Panc1 (cell line): ENCODE results near the gene MYO18B.

ENCODE experiments used
- CTCF ChIP-seq: fragments of 450-650 bp; IDR thresholded peaks from 2 replicates; pipeline ENCODE4 v1.5.1; 2017; ENCODE audit warnings: mild to moderate bottlenecking
- POLR2AphosphoS5 ChIP-seq: IDR thresholded peaks from 2 replicates; pipeline ENCODE4 v1.6.1; 2012; ENCODE audit warnings: mild to moderate bottlenecking, low read depth, low read length, moderate library complexity
- REST ChIP-seq, 2 experiments: IDR thresholded peaks; 2 replicates each; pipeline ENCODE4 v1.6.1; 2011 to 2012; ENCODE audit warnings: low read depth in 2 of 2, control low read depth in 1 of 2, low read length in 1 of 2, mild to moderate bottlenecking in 1 of 2, moderate library complexity in 1 of 2; ENCODE audit not compliant: insufficient read depth in 1 of 2
- TCF7L2 ChIP-seq: IDR thresholded peaks from 2 replicates; pipeline ENCODE4 v1.6.1; 2011; ENCODE audit warnings: mild to moderate bottlenecking, low read depth, low read length, inconsistent platforms

GRCh38 chr22:26025626-26026025 lies 283.6 kb downstream of the MYO18B start:
- no peak for TF ChIP-seq CTCF
- no peak for TF ChIP-seq TCF7L2
- TF ChIP-seq POLR2AphosphoS5, result no peak
- TF ChIP-seq REST (IDR thresholded peaks at IDR 0.05; ENCODE audit: insufficient read depth in 1 of 2, low read depth in 2 of 2, low read length in 1 of 2), result no peak
